EH (cell line): Measurements from ENCODE around the gene LHFPL3.
A peak's percentile ranks its signal among the peaks of the same experiment; 100 is the strongest.

Experiments used
- DNase-seq: peaks from one replicate; pipeline ENCODE4 v3.0.0-alpha.2; 2015; ENCODE audit warnings: low read depth

Gene LHFPL3

DNA sequence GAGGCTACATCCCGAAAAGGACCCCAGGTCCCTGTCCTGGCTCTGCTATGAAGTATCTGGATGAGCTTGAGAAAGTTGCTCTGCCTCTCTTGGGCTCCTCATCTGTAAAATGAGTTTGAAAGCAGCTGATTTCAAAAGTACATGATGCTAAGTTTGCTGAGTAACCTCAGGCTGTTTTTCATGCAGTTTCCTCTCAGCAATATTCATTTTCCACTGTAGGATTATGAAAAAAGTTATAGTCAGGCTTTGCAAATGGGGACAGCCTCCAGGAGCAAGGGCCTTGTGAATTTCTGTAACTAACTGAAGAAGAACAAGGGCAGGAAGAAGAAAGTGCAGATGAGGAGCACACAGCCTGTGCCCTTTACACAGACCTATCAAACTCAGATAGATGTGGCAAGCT, 518.3 kb downstream of the LHFPL3 start:
- DNase-seq: no peak

DNA sequence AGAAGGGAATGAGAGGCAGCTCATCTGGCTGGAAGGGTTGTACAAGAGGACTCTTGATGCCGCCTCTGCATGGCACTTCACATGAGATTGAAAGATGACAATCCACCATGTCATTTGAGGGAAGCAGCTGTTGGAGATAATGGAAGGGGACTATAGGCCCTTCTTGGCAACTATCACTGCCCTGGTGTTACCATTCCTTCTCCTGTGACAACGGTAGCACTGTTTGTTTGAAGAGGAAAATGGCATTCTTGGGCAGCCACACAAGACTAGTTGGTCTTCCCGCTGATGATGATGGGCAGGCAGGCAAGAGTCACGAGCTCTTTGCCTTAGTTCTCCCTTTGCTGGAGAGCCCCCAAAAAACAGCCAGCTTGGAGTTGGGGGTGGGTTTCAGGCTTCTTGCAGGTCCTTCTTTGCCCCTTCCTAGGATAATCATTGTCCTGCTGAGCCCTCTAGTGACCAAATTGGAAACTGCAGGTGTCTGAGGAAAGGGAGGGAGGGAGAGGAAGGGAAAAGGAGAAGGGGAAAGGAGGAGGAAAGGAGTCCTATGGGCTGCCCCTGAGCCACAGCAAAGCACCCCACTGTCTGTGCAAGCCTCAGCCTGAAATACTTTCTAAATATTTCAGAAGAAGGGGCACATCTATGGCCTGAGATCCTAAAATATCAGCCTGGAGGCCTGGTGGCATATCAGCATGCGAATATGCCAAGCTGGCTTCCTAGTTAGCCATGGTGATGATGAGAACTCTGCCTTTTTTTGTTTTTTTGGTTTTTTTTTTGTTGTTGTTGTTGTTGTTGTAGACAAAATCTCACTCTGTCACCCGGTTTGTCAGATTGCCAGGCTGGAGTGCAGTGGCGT, 520.0 kb downstream of the LHFPL3 start:
- peak; percentile 52 for DNase-seq

DNA sequence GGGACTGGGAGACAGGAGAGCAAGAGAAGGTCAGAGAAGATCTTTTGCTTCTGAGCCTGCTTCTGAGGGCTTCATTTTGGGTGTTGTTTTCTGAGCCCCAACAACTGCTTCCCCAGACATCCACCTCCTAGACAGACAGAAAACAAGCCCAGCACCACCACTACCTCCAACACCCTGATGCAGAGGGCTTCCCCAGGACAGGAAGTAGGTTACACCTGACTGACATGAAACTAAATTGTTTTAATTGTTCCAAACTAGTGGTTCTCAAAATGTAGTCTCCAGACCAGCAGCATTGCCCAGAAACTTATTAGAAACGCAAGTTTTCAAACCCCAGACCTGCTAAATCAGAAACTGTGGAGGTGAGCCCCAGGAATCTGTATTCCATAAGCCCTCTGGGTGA, 522.0 kb downstream of the LHFPL3 start:
- DNase-seq: no peak

DNA sequence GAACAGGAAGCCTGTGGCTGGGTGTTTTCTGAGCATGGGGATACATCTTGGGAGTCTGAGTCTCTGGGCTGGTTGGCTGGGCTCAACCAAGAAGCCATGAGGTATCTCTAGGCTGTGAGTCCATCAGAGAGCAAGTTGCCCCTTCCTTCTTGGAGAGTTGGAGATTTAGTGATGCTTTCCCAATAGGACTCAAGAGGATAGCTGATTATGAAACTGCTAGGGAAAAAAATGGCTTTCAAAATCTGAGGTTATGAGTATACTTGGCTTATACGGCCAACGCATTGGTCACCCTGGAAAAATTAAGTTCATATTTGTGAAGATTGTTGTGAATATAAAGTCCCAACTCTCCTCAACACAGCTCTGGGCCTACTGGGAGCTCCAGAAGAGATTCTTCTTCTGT, 522.9 kb downstream of the LHFPL3 start:
- DNase-seq: no peak

DNA sequence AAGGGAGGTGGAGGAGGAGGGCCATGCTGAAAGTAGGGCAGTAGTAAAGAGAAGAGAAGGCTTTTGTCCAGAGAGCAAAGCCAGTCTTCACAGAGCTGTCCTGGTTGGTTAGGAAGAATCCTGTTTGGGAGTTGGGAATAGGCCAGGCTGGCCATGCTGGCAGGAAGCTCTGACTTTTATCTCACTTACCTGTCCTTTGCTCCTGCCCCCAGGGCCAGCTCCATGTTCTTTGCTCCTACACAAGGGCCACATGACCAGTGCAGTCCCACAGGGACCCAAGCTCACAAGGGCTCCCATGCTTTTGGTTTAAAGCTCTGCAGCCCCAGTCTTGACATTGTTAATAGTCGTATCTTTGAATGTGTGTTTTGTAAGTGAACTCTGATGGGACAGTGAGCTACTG, 524.0 kb downstream of the LHFPL3 start:
- no peak for DNase-seq

DNA sequence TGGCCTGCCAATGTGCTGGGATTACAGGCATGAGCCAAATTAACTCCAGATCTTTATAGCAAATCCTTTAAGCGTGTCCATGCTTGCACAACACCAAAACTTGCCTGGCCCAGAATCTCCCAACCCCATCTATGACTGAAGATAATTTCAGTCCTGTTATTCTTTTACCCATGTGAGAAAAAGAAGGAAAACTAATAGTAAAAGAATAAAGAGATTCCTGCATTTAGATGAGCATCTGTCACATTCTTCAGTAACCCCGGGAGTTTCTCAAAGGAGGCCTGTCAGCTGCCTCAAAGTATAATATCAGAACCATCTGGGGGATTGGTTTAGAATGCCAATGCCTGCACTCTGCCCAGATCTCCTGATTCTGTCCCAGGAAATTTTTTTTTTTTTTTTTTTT, 527.5 kb downstream of the LHFPL3 start:
- DNase-seq: no peak

DNA sequence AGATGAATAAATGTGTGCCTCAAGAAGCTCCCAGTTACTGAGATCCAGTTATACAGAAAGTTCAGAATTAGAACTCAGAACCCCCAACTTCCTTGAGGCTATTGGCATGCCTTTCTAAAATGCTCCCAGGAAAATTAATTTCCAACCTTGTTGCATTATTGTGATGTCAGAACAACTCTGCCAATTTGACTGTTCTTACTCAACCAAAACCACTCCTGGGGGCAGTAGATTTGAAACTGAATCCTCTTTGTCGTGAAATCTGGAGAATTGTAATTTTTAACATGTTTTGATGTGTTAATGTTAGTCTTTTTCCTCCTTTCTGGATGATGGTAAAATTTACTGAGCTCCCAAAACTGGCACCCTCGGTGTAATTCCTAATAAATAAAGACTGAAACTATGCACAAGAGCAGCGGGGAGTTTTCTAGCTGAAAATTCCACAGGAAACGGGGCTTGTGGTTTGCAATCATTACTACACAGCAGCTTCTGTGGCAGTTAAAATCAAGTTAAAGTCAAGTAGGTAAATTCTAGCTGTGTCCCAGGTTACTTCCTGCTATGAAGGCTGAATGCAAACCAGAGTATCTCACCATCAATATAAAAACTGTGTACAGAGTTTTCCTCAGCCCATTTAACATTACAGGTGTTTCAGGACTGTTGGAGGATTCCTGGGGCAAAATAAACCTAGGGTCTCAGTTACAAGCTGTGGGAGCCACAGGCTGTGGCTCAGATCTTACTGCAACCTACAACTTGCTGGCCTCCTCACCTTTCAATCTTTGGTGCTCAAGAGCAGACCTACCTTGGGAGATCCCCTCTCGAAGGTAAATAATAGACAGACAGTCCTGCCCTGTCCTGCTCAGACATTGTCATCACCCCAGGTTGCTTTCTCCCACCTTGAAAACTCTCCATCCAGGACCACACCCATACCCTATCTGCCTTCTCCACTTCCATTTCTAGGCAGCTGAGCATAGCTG, 529.3 kb downstream of the LHFPL3 start:
- DNase-seq: no peak

DNA sequence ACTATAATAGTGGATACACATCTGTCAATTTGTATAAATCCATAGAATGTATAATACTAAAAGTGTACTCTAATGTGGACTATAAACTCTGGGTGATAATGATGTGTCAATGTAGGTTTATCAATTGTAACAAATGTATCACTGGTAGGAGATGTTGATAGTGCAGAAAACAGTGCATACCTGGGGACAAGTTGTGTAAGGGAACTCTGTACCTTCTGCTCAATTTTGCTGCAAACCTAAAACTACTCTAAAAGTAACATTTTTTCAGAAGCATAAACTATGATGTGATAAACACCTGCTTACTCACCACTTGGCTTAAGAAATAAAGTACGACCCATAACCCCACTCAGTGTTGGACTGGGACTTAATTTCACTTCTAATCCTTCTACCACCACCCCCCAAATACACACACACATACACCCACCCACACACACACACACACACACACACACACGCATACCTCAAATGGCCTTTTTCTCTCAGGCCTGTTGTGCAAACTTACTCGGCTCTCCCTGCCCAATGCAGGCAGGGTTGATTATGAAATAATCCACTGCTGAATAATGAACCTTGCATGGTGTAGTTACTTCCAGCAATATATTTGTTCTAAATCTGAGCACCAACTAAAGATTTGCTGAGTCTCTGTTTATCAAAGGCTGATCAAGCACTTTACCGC, 531.5 kb downstream of the LHFPL3 start:
- DNase-seq: no peak

DNA sequence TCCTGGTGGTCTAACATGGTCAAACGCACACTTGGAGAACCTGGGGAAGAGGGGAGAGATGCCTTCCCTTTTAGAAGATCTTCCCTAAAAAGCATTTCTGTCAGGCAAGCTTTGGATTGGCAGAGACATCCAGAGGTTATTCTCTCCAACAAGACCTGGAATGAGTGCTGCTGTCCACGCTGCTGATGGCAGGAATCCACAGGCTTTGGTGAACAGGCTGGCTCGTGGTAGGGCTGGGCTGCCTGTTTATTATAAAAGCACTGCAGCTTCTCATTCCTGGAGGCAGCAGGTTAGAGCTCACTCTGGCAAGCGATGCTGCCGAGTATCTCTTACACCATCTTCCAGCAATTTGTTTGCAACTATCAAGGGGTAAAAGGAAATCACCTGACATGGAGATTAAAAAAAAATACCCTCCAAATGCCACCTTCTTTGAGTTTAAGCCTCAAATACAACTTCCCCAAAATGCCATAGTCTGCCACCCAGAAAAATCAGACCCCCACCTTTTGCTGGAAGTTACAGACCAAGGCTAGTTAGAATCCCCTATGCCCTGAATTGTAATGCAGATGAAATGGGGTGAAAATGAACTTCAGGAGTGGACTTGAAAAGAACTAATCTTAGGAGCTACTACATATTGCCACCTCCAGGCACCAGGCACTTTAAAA, 533.5 kb downstream of the LHFPL3 start:
- no peak for DNase-seq

DNA sequence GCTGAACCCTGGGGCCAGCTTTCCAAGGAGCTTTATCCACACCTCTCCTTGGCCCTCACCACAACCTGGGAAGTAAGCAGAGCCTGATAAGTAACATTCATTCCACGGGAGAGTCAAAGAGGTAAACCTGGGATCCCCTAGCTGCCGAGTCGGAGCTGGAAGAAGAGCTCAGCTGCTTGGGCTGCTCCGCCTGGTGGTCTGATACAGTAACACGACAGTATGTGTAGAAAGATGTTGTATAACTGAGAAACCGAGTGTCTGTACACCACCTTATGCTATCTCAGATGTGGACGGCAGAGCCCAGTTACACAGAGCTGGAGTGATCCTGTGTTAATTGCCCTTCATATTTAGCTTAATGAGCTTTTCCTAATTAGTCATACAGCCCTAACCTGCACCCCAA, 534.3 kb downstream of the LHFPL3 start:
- peak; percentile 19 for DNase-seq

DNA sequence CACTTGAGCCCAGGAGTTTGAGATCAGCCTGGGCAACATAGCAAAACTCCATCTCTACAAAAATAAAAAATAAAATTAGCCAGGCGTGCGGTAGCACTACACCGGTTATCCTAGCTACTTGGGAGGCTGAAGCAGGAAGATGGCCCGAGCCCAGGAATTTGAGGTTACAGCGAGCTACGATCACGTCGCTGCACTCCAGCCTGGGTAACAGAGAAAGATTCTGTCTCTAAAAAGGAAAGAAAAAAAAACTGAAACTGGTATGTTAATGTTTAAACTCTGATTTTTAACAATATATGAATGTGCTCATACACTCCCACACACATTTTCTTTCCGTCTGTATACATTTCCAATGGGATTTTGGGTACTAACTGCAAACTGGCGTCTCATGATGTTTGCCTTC, 545.0 kb downstream of the LHFPL3 start:
- no peak for DNase-seq

DNA sequence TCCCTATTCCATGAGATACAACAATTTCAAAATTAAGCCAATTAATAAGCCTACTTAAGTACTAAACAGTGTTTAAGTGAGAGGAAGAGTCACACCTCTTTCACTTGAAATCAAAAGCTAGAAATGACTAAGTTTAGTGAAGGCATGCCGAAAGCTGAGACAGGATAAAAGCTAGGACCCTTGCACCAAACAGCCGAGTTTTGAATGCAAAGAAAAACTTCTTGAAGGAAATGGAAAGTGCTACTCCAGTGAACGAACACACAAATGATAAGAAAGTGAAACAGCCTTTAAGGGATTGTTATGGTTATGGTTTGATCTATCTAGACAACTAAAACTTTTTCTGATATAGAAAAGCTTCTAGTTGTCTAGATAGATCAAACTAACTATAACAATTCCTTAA, 550.2 kb downstream of the LHFPL3 start:
- no peak for DNase-seq

DNA sequence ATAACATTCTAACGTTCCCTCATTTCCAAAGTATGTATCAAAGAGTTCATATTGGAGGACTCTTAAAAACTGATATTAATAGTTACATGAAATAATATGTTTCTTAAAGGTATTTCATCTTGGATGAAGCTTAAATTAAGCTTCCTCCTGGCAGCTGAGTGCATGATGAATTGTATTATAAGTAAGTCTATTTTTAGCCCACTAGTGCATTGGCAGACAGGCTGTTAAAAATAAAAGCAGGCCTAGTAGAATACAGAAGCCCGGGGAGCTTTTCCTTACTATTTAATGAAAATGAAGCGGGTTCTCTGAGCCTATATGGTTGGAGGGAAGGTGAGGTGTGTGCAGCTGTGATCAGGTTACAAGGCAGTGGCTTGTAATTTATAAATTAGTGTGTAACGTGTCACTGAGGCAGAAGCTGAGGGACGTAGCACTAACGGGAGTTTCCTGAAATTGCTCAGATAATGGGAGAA, 554.9 kb downstream of the LHFPL3 start:
- DNase-seq: peak; percentile 6

DNA sequence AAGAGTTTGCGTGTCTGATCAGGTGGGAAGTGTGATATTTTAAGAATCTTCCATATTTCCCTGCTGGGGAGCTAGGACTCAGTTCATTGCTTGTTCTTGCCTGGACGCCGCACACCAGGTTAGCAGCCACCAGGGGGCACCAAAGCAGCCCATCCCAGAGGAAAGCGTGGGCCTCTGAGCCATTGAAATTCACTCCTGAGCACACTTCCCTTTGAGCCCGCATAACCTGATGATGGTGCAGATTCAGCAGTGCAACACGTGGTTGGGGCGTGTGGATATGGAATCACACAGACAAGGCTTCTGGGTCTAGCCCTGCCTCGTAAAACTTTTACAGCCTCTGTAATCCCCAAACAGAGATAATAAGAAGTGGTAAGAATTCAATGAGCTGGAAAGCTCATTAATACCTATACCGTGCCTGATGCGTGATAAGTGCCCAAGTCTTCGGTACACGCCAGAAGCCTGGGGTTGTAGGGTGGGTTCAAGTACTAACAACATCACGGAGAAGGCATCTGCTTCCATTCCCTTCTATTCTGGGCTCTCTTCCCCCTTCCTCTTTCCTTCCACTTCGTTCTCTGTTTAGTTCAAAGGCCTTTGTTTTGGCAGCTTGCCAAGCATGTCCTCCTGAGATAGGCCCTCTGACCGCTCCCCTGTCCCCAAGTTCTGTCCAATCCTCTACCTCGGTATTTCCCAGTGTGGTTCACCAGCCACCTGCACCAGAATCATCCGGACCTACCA, 555.5 kb downstream of the LHFPL3 start:
- peak; percentile 79 for DNase-seq

DNA sequence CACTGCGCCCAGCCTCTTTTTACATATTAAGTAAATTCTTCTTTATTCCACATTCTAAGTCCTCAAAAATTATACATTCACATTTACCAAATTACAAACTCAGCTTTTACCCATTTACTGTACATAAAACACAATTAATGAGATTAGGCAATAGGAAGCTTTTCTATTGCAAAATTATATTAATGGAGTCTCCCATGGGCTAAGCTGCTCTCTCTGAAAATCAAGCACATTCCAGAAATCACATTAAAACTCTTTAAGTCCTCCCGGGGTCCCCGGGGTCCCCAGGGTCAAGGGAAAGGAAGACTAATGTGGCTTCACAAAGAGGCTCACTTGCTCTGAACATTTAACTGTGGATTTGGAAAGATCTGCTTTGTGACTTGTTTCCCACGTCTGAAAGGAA, 558.2 kb downstream of the LHFPL3 start:
- DNase-seq: peak; percentile 1

DNA sequence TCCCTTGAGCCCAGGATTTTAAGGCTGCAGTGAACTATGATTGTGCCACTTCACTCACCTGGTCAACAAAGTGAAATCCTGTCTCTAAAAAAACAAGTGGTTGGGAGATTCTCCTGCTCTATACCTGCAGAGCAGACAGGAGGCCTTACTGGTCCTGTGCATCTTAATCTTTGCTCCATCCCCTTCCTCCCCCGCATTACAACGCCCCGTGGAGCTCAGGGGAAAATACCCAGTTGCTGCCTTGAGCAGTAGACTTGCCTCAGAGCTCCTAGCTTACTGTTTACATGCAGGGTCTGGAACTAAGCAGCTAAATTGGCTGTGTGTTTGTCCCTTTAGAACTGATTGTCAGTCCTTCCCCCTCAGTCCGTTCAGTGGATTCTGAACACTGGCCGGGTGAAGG, 561.8 kb downstream of the LHFPL3 start:
- DNase-seq: no peak

DNA sequence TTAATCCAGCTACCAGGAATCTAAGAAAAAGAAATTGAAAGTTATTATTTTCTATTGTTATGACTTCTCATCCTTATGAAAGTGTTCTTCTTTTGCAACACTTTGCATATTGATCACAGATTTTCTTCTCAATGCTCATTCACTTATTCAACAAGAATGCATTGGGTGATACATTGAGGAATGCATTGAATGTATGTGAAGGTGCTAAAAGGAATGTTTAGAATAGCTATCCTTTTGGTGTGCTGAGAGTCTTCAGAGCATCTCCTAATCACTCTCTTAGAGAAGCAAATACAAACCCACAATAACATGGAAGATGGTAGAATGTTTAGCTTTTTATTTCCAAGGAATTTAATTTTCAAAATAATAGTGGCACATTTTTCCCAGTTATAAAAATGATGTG, 563.5 kb downstream of the LHFPL3 start:
- DNase-seq: no peak

DNA sequence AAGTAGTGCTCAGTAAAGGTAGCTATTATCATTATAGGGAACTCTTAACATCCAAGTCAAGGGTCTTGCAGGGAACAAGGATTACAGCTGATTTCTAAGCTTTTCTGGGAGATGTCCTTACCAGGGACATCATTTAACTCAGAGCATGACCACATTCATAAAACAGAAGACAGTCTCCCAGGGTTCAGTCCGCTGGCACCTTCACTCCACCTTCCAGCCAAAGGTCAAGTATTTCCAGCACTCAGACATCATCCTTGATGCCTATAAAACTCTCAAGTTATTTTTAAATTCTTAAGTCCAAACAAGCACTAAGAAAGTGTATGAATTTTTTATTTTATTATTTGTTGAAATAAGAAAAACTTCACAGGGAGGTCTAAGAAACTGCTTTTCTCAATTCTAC, 565.9 kb downstream of the LHFPL3 start:
- no peak for DNase-seq

DNA sequence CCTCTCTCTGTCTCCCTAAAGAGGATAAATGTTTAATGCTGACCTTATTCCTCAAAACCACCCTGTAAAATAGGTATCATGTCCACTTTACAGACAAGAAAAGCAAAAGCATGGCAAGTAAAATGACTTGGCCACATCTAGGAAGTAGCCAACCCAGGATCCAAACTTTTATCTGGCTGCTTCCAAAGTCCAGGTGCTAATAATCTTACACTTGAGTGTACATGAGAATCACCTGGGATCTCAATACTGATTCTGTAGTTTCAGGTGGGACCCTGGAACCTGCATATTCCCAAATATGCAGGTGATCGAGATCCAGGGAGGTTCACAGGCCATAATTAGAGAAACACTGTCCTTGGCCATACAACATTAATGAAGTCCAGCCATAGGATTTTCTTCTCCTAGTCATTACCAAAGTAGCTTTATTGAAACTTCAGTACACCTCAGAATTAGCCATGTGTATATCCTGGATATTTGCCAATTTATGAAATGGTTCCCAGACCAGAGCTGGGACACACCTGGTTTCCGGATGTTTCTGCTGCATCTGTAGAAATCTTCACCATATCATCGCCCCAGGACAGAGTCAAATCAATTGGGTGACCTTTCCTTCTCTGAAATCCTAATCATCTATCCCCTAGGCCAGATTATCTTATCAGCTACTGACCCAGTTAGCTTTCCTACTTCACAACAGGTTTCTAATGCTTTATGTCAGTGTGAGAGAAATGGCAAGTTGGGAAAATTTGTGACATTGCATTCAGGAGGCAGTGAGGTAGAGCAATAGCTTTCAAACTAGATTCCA, 566.5 kb downstream of the LHFPL3 start:
- DNase-seq: no peak

DNA sequence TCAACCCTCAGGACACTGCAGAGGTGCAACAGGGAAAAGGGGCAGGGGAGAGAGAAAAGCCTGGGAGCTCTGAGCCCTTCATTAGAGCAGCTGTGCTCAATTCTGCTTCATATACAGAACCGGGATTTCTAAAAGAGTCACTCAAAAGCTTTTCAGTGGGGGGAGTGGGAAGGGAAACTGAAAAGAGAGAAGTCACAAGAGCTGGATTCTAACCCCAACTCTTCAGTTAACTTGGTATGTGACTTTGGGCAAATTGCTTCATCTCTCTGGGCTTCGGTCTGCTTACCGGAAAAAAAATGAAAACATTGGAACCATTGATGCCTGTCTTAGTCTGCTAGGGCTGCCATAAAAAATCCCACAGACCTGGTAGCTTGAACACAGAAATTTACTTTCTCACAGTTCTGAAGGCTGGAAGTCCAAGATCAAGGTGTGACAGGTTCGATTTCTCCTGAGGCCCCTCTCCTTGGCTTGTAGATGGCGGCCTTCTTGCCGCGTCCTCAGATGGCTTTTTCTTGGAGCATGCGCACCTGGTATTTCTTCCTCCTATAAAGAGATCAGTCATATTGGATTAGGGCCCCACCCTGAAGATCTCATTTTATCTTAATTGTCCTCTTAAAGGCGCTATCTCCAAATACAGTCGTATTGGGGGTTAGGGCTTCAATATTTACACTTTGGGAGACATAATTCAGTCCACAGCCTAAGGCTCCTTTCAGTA, 567.3 kb downstream of the LHFPL3 start:
- no peak for DNase-seq
